Epithelial cell of proximal tubule (primary cell): ENCODE data around the gene NMRAL1. TPM values are rescaled to one million over a fixed set of nuclear protein-coding genes. Genes with fewer than 3 reads are reported as not detected.

Source experiments
- DNase-seq: peaks from one replicate; pipeline ENCODE4 v3.0.0-alpha.2; 2011; ENCODE audit warnings: low read depth
- H3K4me3 ChIP-seq: 2 replicates; pipeline ENCODE4 v1.5.1; 2011; ENCODE audit warnings: low read depth, mild to moderate bottlenecking, low read length
- total RNA-seq: library from RNA; depleted of rRNA; stranded (reverse); fragments of >200 nt; gene quantifications from 2 replicates; pipeline ENCODE4 v1.2.3, GENCODE V29; 2015
- TF ChIP-seq, protein P1 (sequence below): conservative IDR thresholded peaks from 2 replicates; pipeline ENCODE4 v1.5.1; 2012; ENCODE audit warnings: low read depth, mild to moderate bottlenecking, low read length

The NMRAL1 gene
- total RNA-seq, 1 donor from 2014 or later: 177 TPM

DNA sequence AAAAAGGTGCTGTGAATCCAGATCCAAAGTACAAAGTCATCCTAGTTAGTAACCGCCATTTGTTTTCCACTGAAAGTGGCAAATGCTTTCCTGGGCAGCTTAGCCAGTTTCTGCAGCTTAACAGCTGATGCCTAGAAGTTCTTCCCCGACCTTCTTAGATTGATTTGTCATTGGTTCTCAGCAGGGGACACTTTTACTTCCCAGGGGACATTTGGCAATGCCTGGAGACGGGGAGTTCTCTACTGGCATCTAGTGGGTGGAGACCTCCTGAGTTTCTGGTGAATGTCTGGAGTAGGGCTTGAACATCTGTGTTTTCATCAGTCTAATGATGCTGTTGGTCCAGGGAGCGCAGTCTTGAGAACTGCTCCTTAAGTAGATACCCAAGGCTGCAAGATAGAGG, 41.2 kb downstream of the NMRAL1 start:
- no peak overlapping the region for H3K4me3 ChIP-seq
- TF ChIP-seq, protein P1, sequence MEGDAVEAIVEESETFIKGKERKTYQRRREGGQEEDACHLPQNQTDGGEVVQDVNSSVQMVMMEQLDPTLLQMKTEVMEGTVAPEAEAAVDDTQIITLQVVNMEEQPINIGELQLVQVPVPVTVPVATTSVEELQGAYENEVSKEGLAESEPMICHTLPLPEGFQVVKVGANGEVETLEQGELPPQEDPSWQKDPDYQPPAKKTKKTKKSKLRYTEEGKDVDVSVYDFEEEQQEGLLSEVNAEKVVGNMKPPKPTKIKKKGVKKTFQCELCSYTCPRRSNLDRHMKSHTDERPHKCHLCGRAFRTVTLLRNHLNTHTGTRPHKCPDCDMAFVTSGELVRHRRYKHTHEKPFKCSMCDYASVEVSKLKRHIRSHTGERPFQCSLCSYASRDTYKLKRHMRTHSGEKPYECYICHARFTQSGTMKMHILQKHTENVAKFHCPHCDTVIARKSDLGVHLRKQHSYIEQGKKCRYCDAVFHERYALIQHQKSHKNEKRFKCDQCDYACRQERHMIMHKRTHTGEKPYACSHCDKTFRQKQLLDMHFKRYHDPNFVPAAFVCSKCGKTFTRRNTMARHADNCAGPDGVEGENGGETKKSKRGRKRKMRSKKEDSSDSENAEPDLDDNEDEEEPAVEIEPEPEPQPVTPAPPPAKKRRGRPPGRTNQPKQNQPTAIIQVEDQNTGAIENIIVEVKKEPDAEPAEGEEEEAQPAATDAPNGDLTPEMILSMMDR: no peak
- no peak for DNase-seq

DNA sequence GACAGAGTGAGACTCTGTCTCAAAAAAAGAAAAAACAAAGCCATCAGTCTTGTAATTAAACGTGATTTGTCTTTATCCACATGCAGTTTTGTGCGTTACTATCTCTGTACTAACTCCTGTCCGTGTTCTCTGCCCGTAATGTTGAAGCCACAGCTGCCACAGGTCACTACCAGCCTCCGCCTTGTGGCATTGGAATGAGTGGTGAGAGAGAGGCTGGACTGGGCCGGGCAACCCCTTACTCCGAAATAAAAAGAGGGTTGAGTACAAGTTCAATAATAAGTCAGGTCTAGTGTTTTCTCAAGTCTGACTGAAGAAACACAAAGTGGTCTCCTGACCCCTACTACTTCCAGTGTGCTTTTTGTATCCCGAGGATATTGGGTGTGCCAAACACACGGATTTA, 43.4 kb downstream of the NMRAL1 start:
- no peak overlapping the region for H3K4me3 ChIP-seq
- TF ChIP-seq, protein P1: no peak
- no peak for DNase-seq

DNA sequence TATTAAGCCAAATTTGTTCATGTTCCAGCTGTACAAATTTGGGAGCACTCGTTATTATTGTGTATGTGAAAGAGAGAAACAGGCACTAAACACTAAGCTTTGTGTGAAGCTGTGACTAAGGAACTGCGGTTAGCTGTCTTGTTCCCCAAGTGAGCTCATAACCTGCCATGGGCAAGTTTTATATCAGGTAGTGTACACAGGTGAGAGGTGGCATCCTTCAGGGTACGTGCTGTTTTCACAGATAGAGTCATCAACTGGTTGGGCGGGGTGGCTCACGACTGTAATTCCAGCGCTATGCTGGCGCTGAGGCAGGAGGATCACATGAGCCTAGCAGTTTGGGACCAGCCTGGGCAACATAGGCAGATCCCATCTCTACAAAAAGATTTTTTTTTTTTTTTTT, 45.9 kb downstream of the NMRAL1 start:
- H3K4me3 ChIP-seq: no peak overlapping the region
- DNase-seq: no peak
- TF ChIP-seq, protein P1: no peak

DNA sequence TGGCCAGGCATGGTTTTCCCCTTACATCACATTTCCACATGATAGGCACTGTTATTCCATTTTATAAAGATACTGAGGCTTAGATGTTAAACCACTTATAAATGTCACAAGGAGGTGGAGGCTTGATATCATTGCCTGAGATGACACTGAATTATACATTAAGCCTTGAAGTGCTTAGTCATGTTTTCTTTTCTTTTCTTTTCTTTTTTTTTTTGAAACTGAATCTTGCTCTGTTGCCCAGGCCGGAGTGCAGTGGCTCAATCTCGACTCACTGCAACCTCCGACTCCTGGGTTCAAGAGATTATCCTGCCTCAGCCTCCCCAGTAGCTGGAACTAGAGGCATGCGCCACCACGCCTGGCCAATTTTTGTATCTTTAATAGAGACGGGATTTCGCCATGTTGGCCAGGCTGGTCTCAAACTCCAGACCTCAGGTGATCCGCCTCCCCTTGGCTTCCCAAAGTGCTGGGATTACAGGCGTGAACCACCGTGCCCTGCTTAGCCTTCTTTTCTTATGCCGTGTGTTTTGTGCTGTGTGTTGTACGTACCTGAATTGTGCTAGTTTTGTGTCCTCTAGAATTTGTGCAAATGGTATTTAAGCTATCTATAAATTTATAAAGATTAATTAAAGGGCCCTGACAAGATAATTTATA, 47.6 kb downstream of the NMRAL1 start:
- H3K4me3 ChIP-seq: peak overlapping the region; percentile 98
- DNase-seq: no peak
- TF ChIP-seq, protein P1: no peak

DNA sequence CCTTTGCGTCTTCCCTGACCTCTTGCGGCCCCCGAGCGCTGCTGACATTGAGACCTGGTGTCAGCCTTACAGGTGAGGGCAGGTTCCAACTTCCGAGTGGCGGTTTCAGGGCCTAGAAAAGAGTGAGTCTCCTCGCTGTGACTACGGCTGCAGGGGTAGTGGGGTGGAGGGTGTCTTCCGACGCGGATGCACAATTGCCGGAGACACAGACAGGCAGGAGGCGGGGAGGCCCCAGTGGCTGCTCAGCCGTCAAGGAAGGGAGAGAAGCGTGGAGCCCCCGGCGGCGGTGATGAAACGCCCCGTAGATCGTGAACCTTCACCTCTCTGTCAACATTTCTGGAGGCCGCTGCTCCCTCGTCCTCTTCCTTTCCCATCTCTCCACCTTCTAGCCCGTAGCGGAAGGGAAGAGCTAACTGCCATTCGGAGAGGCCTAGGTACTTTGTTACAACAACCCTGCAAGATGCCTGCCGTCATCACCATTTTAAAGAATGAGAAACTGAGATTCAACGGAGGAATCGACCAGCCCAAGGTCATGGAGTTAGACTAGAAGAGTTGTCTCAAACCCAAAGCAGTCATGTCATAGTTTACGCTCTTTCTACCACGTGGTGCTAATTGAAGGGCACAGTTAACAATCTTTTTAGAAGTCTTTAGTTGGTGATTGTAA, 48.3 kb downstream of the NMRAL1 start:
- H3K4me3 ChIP-seq: peak overlapping the region; percentile 98
- TF ChIP-seq, protein P1: no peak
- DNase-seq: no peak

DNA sequence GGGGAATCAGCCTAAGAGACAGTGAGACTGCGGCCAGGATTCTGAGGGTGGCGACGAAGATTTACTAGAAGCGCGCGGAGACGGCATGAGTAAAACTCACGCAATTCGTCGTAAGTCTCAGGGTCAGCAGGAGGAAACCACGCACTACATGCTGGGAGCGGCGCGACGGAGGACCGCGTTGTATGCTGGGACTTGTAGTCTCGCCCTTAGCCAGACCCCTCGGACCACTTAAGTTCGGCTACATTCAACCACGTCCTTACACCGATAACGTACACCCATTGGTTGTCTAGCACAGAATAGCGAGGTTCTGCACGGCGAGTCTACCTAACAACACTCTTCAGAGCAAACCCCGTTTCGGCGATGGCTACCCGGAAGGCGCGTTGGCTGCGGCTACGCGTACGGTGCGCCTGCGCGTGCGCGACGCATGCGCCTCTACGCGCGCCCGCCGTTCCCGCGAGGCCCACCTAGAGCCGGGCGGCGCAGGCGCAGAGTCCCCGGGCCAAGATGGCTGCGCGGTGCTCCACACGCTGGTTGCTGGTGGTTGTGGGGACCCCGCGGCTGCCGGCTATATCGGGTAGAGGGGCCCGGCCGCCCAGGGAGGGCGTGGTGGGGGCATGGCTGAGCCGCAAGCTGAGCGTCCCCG, 48.9 kb downstream of the NMRAL1 start, which contains the start of gene DNAJA3:
Gene DNAJA3 (plus strand): TSS at position 491 of the 643 bp plus-strand sequence. CDS start 14 bp downstream, at position 505.
- DNase-seq: peak; percentile 83
- peak within 1 kb of the TSS; percentile 98 for H3K4me3 ChIP-seq
- TF ChIP-seq, protein P1: no peak
